GM23248 (cell line): Measurements from ENCODE around the gene SLC25A45.

ENCODE experiments used
- EZH2 ChIP-seq: fragments of 200-600 bp; sonication (generic); IDR thresholded peaks from 2 replicates; pipeline ENCODE4 v1.6.1; 2018; ENCODE audit warnings: antibody characterized with exemption, mild to moderate bottlenecking; ENCODE audit not compliant: insufficient read depth, poor library complexity, severe bottlenecking
- EZH2phosphoT487 ChIP-seq: fragments of 200-600 bp; sonication (generic); IDR thresholded peaks from 2 replicates; pipeline ENCODE4 v1.6.1; 2018; ENCODE audit warnings: antibody characterized with exemption, moderate library complexity, mild to moderate bottlenecking, low read depth; ENCODE audit not compliant: insufficient read depth

GRCh38 chr11:65429068-65429681, 46.7 kb upstream of the SLC25A45 start:
- TF ChIP-seq EZH2phosphoT487 (no peak), EZH2 (no peak)
